Measurements from ENCODE around the gene PGAP2. TPM values are rescaled to one million over a fixed set of nuclear protein-coding genes. Genes with fewer than 3 reads are reported as not detected.
A peak's percentile ranks its signal among the peaks of the same experiment; 100 is the strongest.
"Not testable (repeated sequence)": the region's sequence is repeated elsewhere in the genome, so short reads cannot be mapped to it uniquely, and the experiment has no call there.

PGAP2 gene
- total RNA-seq, 1 donor from 2014 or later: 12.6 TPM

DNA sequence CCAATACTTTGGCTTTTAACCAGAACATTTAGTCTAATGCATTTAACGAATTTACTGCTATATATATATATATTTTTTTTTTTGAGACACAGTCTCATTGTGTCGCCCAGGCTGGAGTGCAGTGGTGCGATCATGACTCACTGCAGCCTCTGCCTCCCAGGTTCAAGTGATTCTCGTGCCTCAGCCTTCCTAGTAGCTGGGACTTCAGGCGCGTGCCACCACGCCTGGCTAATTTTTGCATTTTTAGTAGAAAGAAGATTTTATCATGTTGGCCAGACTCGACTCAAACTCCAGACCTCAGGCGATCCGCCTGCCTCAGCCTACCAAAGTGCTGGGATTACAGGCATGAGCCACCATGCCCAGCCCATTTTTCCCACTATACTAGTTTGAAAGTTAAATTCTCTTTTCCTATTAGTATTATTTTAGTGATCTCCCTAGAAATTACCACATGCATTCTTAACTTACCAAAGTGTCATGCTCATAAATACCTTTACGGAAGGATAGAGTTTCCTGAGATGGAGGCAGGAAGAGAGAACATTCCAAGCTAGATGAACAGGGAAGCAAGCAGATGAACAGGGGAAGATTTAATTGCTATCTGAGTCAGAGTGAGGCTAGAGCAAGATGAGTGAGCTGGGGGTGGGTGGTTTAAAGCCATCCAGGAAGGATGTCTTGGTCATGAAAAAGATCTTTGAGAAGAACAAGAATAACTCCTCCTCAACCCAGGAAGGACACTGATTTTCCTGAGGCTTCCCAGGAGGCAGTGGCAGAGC lies 4.4 kb upstream of the PGAP2 start:
- DNase-seq: no peak

DNA sequence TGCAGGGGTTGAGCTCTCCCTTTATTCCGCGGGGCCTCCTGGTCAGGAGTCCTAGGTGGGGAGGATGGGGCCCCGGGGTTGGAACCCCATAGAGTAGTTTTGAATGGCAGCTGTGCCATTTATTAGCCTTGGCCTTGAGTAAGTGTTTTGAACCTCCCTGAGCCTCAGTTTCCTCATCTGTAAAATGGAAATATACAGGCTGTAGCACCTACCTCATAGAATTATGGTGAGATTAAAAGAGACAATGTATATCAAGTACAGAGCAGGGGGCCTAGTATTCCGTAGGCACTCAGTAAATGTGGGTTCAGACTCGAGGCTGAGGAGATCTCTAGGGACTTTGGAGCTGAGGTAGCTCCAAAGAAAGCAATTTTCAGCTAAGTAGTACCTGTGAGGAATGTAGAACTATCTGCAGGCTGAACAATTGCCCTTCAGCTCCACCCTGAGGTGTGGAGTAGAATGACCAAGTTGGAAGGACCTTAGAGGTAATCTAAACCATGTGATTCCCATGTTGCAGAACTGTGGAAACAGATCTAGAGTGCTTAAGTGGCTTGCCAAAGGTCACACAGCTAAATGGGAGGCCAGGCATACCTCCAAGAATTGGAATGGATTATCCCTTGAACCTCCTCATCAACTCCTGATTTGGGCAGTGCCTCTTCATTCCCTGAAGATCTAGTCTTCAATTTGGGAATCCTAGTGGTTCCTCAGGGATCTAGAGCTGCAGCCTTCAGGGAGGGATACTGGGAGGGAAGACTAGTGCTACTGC lies 682 bp downstream of the PGAP2 start:
- peak; percentile 30 for DNase-seq

DNA sequence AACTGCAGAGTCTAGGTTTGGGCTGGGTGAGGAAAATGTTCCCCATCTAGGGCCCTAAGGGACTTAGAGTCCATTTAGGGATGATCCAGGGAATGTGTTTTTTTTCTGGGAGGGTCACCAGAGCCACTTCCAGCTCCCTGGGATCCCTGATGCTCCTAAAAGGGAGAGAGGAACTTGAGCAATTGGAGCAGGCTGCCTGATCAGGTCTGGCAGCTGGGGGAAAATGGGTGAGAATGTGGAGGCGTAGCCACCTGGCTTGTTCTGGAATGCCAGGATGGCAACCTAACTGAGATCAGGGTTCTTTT lies 1.2 kb downstream of the PGAP2 start:
- DNase-seq: no peak

DNA sequence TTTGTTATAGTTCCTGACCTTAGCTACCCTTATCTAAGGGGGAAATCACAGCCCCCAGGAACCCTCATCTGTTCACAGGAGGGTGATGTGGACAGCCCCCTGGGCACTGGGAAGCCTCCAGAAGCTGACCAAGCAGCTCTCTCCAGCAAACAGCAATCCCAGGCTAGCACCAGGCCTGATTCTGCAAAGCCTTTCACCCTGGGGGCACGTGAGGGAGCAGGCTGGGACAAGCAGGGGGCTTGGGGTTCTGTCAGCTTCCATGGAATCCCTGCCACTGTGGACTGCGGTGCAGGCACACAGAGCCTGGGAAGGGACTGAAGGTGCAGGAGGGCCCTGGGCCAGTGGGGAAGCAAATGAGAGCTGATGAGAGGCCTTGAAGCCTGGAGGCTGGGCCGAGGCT lies 2.1 kb downstream of the PGAP2 start:
- DNase-seq: no peak

DNA sequence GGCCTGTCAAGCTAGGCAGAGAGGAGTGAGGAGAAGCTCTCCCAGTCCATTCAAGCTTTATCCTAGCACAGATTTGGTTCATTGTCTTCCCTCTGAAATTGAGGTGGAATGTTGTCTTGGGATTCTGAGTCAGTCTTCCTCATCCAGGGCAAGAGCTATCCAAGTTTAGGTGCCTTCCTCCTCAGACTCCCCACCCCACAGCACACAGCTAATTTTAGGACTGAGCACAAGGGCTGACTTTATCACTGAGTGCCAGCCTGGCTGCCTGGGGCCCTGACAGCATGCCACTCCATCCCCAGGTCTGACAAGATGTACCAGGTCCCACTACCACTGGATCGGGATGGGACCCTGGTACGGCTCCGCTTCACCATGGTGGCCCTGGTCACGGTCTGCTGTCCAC lies 2.6 kb downstream of the PGAP2 start:
- no peak for DNase-seq

DNA sequence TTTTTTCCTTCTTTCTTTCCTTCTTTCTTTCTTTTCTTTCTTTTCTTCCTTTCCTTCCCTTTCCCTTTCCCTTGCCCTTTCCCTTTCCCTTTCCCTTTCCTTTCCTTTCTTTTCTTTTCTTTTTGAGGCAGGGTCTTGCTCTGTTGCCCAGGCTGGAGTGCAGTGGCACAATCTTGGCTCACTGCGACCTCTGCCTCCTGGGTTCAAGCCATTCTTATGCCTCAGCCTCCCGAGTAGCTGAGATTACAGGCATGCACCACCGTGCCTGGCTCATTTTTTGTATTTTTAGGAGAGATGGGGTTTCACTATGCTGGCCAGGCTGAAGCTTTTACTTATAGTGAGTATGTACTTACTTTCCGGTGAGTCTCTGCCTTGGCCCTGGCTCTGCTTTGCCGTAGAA lies 6.5 kb downstream of the PGAP2 start:
- DNase-seq: not testable (repeated sequence)

DNA sequence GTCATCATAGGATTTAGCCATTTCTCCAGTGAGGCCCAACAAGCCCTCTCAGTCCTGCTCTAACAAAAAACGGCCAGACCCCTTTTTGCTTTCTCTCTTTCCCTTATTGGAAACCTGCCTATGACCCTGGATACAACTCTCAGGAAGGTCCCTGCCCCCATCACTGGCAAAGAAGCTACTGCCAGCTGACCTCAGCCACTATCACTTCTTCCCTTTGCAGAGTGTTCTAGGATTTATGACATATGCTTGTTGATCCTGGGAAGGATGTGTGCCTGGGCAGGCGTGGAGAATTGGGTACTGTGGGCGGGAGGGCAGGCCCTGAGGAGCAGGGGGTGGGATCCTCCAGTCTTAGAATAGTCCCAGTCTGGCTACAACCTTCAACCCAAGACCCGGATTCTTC lies 7.5 kb downstream of the PGAP2 start:
- no peak for DNase-seq

DNA sequence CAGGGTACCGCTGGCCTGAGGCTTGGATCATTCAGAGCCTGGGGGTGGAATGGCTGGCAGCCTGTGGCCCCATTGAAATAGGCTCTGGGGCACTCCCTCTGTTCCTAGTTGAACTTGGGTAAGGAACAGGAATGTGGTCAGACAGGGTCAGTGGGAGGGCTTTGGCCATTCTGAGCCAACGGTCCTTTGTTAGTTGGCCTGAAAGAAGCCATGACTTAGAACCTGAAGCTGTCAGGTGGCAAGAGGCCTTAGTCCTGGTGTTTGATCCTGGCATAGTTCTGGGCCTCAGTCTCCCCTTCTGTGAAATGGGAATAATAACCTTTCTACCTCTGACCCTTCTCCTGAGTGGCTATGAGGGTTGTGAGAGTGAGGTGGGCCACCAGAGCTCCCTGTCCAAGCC lies 8.3 kb downstream of the PGAP2 start:
- DNase-seq: no peak

DNA sequence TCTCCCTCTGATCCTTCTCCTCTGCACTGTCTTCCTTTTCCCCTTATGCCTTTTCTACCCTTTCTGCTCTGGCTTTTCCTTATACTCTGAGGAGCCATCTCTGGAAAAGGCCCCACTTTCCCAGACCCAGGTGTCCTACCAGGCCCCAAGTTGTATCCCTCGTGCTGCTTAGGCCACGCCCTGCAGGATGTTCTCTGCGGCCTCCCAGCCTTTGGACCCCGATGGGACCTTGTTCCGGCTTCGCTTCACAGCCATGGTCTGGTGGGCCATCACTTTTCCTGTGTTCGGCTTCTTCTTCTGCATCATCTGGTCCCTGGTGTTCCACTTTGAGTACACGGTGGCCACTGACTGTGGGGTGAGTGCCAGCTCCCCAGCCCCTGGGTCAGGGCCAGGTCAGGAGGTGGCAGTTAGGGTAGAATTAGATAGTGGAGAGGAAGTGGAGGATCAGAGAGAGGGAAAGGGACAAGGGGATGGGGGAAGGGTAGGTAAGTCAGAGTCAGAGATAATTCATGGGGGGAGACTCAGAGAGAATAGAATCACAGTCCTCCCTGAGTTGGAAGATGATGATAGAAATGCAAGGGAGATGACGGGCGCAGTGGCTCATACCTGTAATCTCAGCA lies 8.9 kb downstream of the PGAP2 start:
- no peak for DNase-seq

DNA sequence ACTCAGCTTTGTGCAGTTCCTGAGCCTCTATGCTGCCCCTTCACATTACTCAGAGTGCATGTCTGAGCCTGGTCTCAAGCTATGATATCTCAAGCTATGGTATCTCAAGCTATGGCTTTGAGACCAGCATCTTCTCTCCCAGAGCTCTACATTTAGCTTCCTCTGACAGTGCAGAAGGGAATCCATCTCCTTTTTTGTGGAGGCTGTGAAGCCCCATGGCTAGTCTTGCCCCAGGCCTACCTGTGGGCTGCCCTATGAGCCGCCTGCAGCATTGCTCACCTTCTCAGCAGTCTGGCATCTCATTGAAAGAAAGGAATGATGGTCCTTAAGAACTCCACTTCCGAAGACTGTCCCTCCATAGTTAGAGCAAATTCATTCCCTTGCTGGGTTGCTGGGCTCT lies 12.6 kb downstream of the PGAP2 start:
- DNase-seq: no peak

DNA sequence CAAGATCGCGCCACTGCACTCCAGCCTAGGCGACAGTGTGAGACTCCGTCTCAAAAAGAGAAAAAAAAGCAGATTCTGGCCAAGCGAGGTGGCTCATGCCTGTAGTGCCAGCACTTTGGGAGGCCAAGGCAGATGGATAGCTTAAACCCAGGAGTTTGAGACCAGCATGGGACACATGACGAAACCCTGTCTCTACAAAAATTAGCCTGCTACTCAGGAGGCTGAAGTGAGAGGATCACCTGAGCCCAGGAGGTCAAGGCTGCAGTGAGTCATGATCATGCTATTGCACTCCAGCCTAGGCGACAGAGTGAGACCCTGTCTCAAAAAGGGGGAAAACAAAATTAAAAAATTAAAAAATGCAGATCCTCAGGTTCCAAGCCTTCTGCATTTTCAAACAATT lies 14.0 kb downstream of the PGAP2 start:
- no peak for DNase-seq

DNA sequence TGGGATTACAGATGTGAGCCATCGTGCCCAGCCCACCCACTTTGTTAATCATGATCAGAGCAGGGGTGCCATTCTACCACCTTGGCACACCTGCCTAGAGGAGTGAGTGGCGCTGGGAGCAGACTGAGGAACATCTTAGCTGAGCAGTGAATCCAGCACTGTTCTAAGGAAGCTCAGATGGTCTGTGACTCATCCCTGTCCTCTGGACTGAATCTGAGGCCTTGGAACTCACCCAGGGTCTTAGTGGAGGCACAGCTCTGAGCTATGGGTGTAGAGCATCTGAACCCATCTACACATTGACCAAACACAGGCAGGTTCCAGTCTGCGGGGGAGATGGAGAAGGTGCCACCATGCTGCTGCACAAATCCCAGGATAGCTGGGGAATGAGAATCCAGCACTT lies 14.9 kb downstream of the PGAP2 start:
- DNase-seq: no peak

DNA sequence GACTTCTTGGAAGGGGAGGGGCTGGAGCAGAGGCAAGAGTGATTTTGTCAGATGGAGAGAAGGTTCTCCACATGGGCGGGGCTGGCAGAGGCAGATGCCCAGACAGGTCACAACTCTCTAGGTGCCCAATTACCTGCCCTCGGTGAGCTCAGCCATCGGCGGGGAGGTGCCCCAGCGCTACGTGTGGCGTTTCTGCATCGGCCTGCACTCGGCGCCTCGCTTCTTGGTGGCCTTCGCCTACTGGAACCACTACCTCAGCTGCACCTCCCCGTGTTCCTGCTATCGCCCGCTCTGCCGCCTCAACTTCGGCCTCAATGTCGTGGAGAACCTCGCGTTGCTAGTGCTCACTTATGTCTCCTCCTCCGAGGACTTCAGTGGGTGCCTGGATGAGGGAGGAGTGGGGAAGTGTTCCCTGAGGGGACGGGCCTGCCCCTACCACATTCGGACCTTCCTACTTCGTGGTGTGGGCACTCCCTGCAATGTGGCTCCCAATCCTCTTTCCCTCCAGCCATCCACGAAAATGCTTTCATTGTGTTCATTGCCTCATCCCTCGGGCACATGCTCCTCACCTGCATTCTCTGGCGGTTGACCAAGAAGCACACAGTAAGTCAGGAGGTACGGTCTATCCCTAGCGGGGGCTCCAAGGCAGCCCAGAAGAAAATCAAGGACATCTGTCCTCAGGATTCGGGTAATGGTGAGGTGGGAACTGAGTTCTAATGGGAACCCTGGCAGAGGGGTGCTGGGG lies 15.6 kb downstream of the PGAP2 start:
- no peak for DNase-seq

DNA sequence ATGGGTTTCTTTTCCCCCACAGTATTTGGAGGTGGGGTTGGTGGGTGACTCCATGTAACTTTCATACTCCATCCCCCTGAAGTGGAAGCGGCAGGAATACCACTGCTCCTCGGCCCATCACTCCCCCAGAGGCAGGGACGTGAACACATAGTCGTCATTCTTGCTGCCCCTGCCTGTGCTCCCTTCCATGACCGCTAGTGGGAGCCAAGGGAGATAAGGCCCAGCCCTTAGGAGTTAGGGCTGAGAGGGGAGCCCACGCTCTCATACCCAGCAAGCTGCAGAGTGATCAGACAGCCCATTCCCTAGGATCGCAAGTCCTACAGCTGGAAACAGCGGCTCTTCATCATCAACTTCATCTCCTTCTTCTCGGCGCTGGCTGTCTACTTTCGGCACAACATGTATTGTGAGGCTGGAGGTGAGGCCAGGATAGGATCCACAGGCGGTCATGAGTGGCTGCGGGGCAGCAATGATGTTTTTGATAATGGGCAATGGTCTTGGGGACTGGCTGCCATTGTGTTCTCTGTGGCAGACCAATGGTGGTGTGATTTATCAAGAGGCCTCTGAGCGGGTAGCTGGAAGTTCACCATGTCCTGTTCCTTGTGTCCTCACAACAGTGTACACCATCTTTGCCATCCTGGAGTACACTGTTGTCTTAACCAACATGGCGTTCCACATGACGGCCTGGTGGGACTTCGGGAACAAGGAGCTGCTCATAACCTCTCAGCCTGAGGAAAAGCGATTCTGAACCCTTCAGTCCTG lies 16.5 kb downstream of the PGAP2 start:
- DNase-seq: peak; percentile 50

DNA sequence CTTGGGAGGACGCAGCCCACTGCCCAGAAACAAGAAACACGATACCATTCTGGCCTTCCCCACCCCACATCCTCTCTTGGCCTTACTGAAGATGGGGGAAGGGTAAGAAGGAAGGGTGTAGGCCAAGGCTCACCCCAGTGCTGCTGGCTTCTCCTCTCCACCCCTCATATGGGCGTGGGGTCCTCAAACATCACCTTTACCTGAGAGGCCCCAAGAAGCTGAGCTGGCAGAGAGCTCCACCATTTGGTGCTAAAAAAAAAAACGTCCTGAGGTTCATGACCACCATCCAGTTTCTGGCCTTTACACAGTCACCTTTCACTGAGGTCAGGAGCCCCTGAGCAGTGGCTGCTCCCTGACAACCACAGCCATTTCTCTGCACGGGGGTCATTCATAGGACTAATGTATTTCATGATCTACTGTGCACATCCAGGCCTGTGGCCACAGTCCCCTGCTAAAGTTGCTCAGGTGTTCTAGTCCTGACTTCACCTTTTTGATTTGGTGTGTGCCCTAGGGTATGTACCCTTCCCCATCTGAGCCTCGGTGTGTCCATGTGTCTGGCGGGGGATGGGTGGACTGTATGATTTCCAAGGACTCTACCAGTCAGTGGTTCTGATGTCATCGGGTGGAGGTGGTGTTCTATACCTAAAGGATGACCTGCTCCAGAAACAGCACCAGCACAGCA lies 17.3 kb downstream of the PGAP2 start:
- no peak for DNase-seq

DNA sequence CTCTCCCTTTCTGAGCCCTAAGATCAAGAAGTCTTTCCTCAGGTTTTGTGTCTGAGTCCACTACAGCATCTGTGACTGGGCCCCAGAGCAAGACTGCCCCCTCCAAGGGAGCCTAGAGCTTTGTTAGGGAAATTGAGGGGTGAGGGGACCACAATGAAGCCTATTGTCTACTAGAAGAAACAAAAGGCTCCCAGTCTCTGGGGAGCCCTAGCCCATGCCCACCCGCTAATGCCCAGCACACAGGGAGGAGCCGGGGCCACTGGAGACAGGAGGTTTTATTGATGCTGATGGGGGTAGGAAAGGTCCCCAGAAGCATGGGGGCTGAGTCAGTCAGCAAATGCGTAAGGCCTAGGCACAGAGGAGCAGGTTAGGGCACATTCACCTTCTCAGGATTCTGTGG lies 18.4 kb downstream of the PGAP2 start:
- no peak for DNase-seq

DNA sequence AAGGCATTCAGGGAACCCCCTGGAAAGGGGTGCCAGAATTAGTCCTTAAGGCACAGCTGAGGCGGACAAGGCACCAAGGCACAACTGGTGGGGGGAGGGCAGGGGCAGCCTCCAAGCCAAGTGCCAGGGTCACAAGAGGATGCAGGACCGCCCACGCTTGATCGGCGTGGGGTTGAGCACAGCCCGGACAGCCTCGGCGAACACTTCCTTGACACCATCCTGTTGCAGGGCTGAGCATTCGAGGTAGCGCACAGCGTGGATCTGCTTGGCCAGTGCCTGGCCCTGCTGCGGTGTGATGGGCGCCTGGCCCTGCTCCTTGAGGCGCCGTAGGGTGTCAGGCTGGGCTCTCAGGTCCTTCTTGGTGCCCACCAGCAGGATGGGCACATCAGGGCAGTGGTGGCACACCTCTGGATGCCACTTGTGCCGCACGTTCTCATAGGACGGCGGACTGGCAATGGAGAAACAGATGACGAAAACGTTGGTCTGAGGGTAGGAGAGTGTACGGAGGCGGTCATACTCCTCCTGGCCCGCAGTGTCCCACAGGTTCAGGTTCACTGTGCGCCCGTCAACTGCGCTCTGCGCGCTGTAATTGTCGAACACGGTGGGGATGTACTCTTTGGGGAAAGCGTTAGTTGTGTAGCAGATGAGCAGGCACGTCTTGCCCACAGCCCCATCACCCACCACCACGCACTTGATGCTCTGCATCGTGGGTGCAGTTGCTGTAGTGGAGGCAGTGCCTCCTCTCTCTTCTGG lies 19.2 kb downstream of the PGAP2 start:
- DNase-seq: no peak

DNA sequence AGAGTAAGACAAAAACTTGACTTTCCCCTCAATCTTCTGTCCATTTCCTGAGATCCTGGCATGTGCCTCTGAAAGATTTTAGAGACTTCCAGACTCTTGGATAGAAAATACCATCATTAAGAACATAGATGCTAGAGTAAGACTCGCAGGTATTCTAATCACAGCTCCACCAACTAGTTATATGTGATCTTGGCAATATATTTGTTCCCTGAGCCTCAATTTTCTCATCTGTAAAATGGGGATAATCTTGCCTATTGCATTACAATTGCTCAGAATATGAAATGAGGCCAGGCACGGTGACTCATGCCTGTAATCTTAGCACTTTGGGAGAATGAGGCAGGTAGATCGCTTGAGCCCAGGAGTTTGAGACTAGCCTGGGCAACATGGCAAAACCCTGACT lies 21.7 kb downstream of the PGAP2 start:
- DNase-seq: no peak

DNA sequence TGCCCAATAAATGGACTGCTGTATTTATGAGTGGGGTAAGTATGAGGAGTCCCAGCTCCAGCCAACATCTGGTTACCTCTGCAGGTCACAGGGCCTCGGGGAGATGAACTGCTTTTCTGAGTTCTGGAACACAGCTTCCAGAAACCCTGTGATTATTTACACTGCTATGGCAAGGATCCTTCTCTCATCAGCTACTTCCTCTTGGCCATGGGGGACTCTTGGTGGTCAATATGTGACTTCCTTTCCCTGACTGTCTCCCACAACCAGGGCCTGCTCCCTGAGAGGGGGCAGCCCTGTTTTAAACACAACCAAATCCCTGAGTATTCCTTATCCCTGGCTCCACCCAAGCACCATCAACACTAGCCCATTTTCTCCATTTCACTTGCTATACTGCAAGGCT lies 22.4 kb downstream of the PGAP2 start:
- DNase-seq: no peak

DNA sequence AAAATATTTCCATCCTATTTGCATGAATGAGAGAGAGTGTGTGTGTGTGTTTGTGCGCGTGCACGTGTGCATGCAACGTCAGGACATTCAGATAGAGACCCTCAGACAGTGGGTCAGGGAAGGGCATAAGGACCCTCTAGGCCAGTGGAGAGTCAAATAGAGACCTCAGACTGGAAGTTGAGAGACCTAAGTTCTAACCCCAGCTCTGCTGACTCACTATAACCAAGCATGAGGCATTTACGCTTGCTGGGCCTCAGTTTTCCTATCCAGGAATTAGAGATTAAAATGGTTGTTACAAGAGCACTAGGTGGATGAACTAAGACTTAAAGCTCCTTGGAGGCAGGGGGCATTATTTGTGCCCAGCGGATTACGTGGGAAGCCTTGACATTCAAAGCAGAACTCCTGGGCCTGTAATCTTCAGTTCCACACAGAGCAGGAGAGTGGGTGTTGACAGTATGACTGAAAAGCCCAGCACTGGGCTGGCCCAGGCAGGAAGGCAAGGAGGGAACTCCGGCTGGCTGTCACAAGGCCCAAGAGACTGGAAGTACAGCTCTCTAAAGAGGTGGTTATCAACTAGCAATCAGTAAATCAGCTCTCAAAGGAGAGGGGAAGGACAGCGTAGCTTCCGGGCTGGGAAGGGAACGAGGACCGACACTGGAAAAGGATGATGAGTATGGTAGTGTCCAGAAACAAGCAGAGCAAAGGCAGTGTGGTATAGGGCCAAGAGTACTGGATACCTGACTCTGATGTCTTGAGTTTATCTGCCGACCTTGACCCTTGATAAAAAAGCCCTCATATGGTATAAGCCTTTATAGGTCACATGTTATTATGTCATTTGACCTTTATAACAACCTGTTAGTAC lies 23.2 kb downstream of the PGAP2 start:
- no peak for DNase-seq
